OCI-M1 (cell line): ENCODE data around the gene CBX7.

Experiments used
- DNase-seq: peaks from one replicate; lab custom pipeline; 2025; lab: John Stamatoyannopoulos, UW

CBX7 gene

DNA sequence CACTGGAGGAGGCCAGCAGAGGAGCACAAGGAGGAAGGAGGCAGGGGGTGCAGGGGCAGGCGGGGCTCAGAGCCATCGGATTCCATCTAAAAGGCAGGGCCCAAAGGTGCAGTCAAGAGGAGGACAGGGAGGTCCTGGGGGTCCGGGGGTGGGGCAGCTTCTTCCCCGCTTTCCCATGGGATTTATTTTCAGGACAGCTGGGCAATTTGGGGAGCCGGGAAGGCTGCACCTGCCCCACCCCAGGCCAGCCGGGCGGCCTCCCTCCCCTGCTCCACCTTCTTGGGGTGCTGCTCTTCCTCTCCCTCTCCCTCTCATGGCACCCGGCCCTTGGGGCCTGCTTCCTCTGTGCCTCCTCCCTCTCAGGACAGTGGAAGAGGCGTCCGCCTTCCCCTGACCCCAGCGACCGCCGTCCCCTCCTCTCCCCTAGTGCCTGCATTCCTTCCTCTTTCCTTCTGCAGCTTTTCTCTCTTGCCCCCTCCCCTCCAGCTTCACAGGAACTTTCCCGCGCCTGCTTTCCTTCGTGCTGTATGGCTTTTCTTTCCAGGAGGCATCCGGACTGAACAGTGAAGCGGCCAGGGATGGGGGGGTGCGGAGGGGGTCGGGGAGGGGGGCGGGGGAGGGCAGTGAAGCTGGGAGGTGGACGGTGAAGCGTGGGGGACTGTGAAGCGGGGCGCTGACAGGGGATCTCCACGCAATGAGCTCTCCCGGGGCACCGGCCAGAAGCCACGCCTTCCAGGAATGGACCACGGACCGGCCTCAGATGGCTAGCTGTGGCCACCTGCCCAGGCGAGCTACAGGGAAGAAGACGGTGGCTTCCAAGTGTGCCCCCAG, 28.5 kb downstream of the CBX7 start:
- no peak for DNase-seq

DNA sequence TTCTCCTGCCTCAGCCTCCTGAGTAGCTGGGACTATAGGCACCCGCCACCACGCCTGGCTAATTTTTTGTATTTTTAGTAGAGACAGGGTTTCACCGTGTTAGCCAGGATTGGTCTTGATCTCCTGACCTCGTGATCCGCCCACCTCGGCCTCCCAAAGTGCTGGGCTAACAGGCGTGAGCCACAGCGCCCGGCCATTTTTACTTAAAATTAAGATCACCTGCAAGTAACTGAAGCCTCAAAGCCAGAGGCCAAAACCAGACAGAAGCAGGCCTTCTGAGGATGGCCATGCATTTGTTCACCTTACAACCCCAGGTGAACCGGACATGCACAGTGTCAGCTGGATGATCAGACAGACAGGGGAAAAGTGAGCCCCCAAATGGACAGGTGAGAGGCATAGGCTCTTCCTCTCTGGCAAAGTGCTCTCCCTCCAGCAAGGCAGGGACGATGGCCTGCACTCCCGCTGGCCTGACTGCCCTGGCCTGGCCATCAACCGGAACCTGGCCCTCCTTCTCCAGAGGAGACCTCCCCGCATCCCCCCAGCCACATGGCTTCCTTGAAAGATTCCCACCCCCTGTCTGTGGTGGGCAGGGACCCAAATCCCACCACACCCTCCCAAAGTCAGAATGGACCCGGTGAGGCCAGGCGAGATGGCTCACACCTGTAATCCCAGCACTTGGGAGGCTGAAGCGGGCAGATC, 29.6 kb downstream of the CBX7 start:
- DNase-seq: no peak

DNA sequence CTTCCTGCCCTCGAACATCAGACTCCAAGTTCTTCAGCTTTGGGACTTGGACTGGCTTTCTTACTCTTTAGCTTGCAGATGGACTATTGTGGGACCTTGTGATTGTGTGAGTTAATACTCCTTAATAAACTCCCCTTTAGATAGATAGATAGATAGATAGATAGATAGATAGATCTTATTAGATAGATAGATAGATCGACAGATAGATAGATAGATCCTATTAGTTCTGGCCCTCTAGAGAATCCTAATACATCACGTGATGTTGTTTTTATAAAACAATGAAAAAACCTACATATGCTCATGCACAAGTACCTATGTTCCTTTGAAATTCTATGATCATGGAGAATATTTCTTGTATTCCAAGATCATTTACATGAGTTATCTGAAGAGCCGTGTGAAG, 31.5 kb downstream of the CBX7 start:
- no peak for DNase-seq

DNA sequence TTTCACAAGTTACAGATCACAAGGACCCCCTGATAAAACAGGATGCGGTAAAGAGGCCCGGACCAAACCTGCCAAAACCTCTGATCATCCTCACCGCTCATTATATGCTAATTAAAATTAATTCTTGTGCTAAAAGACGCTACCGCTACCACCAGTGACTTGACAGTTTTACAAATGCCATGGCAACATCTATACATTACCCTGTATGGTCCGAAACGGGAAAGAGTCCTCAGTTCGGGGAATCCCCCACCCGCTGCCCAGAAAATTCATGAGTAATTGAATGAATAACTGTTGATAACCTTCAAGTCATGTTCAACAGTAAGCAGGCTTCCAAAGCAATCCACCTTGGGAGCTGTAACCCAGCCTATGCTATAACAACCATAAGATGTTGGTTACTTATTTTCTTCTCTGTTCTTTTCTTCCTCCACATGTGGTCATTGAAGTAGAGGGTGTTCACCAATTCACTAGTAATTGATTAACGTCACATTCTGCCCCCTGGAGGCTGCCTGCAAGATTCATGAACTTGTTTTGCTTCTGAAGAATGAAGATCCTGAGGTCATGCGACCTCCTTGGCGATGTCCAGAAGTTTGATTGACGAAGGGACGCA, 34.8 kb downstream of the CBX7 start:
- peak; percentile 82 for DNase-seq

DNA sequence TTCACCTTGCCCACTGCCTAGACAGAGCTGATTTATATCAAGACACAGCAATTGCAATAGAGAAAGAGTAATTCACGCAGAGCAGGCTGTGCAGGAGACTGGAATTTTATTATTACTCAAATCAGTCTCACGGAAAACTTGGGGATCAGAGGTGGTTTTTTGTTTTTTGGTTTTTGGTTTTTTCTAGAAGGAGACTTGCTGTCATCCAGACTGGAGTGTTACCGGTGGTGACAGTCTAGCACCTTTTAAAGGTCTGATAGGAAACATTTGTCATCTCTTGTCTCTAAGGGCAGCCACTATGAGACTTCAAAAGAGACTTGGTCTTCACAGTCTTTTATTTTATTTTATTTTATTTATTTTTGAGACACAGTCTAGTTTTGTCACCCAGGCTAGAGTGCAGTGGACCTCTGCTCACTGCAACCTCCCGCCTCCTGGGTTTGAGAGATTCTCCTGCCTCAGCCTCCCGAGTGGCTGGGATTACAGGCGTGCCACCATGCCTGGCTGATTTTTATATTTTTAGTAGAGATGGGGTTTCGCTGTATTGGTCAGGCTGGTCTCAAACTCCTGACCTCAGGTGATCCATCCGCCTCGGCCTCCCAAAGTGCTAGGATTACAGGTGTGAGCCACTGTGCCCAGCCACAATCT, 36.4 kb downstream of the CBX7 start:
- DNase-seq: no peak

DNA sequence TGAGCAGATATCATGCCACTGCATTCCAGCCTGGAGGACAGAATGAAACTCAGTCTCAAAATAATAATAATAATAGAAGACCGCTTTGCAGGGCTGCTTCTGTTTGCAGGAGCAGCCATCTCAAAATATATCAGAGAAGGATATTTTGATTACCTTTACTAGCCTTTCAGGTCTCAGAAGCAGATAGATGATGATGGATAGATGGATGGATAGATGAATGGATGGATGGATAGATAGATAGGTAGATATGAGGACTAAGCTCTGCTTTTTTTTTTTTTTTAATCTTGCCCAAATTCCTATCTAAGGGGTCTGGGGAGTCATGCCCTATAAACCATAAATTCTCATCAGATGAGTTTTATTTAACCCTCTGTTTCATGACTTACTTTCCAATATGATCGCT, 36.9 kb downstream of the CBX7 start:
- DNase-seq: no peak

DNA sequence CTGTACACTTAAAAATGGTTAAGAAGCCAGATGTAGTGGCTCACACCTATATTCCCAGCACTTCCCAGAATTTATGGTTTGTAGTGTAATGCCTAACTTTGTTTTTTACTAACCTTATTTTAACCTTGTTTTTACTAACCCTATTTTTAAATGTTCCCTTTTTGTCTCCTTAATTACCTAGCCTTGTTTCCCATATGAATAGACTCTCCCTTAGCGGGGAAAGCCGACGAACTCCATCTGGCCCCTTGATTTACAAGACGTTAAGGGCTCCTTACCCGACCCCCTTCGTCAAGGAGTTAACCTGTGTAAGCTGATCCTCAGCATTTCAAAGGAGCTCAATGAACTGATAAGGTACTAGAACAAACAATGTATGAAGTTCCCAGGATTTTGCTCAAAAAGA, 38.4 kb downstream of the CBX7 start:
- no peak for DNase-seq

DNA sequence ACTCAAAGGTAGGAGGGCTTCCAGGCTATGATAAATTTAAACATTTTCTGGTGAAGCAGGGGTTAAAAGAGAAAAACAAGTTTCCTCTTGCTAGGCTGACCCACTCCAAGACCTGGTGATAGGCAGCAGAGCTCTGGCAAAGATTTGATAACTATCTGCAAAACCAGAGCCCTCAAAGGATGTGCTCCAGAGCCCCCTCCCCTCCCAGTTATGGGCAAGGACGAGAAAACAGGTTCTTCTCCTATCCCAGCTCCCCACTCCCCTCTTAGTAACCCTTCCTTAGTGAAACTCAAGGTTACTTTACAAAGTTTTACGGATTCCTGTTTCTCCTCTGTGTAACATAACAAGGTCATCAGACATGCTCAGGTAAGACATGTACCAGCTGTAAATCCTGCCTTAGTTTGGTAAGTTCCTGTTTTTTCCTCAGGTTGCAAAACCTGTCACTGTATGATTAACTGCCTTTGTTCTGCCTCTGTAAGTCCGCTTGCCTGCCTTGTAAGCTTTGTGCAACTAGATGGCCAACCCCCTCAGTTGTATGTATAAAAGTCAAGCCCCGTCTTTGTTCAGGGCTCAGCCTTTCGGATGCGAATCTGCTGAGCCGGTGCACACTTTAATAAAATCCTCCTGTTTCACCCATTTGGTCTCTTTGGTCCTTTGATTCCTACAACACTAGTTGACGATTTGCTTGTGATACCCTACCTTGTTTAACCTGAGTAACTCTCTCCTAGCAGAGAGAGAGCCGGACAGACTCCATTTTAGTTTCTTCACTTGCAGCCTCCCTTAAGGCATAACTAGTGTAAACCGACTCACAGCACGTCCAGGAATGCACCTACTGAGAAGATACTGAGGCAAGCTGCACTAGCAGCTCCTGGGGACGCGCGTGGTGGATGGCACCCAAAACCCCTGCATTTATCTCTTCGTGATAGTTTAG, 41.6 kb downstream of the CBX7 start:
- DNase-seq: peak; percentile 37

DNA sequence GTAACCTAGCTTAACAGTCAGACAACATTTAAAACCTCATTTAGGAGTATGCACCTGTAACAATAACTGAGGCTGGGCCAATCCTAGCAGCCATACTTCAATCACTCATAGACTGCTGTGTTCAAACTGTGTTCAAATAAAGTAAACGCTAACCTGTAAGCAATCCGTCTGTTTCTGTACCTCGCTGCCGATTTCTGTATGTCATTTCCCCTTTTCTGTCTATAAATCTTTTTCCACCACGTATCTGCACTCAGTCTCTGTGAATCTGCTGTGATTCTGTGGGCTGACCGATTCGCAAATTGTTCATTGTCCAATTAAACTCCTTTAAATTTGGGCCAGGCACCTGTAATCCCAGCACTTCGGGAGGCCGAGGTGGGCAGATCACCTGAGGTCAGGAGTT, 43.1 kb downstream of the CBX7 start:
- no peak for DNase-seq

DNA sequence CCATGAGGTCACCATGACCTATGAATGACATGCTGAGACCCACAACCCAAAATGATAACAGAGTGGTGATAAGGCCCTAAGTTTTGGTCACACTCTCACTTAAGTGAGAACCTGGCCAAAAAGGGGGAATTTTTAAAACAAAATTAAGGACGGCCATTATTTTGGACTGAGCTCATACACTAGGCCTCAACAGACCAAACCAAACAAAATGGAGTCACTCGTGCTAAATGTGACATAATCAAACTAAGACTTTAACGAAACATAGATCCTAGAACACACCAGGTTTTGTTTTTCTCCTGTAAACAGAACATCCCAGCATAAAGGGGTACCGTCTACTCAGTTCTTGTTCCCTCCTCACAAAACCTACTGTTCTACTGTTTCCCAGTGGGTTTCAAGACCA, 44.0 kb downstream of the CBX7 start:
- no peak for DNase-seq

DNA sequence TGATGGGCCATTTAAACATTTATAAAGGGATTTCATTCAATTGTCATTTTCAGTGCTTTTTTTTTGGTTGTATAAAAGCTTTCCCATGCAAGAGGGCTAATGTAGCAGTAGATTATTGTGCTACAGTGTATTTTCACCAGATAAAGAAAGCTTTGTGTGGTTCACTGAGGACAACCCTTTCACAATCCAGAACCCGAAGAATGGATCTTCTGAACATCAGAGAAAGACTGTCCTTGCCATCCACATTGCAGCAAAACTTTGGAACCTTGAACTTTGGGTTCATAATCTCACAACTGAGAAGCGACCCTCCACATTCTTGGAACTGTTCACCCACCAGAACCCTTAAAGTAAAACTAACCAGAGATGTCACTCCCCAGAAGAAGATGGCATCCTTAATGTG, 46.2 kb downstream of the CBX7 start:
- no peak for DNase-seq

DNA sequence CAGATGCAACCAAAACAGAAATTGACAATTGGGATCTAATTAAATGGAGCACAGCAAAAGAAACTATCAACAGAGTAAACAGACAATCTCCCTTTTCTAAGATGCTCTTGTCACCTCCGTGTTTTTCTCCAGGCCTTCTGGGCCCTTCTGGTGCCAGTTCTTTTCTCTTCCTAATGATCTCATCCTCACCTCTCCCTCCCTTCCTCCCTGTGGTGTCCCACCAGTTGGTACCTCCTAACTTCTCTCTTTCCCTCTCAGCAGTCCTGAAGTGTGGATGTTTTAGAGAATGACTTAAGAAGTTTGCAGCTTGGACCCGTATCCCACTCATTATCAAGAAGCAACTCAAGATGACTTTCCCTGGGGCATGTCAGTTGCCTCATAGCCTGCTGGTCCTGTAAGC, 49.0 kb downstream of the CBX7 start:
- no peak for DNase-seq

DNA sequence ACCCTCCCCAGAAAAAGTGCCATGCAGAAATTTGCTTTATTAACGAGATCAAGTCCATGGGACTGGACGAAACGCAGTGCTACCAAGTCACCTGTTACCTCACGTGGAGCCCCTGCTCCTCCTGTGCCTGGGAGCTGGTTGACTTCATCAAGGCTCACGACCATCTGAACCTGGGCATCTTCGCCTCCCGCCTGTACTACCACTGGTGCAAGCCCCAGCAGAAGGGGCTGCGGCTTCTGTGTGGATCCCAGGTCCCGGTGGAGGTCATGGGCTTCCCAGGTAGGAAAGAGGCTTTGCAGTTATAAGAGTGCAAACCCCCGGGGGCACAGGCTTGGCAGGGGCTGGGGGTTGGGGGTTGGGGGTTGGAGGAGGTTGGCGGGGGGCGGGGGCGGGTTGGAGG, 51.3 kb downstream of the CBX7 start:
- no peak for DNase-seq

DNA sequence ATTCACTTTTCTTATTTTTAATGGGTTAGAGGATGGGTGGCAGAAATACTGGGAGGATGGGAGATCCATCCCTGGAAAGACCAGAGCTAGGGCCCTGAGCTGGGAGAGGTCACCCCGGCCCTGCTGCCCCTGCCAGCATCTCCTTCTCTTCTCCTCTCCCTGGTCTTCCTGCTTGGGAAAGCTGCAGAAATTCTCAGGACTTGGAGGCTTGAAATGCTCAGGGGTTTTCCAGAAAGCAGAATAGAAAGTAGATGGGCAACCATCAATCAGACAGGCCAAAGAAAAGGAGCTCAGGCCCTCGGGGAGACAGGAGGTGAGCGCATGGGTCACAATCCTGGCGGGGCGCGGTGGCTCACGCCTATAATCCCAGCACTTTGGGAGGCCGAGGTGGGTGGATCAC, 53.9 kb downstream of the CBX7 start:
- DNase-seq: no peak

DNA sequence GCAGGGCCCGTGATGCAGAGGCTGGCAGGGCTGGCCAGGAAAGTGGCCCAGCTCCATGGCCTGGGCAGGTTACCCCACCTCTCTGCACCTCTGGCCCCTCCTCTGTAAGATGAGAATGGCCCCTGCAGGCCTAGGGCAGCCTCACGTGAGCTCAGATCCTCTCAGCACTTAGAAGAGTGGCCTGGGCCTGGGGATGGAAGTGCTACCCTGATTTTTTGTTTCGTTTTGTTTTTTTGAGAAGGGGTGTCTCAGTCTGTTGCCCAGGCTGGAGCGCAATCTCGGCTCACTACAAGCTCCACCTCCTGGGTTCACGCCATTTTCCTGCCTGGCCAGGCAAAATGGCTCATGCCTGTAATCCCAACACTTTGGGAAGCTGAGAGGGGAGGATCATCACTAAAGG, 54.5 kb downstream of the CBX7 start:
- DNase-seq: no peak

DNA sequence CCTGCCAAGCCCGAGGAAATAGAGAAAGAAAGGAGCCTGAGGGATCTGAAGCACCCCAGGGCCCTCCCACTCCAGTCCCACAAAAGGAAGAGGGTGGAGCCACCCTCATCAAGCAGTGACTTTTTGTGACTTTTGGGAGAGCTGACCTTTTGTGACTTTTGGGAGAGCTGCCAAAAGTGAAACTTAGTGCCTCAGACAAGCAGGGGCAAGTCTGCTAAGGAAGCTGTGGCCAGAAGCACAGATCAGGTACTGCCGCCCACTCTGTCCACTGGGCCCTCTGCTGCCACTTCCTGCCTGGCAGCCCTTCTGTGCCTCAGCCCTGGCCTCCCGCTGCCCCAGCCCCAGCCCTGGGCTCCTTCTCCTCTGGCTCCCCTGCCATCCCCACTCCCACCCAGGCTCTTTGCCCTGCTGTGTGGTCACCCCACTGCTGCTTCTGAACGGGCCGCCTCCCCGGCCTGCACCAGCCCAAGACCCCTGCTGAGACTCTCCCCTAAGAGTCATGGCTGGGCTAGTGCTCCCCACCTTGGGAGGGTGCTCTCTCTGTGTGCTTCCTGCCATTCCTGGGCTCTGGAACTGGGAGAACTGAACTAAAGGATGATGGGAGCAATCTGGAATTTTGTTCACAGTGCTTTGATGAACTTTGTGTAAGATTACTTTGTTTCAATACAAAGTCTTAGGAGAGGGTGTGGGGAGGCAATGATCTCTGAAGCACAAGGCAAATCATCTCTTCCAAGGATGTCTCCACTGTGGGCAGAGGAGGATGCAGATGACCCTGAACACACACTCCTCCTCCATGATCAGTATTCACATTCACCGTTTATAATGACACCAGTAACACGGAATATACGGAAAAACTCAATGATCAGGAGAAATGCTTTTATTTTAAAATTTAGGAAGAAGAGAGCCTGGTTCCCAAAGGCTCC, 55.1 kb downstream of the CBX7 start, which contains the start of gene APOBEC3H:
Gene APOBEC3H (plus strand): TSS at position 147 of the 923 bp plus-strand sequence. CDS start 3,035 bp downstream, outside the sequence.
- peak; percentile 59 for DNase-seq

DNA sequence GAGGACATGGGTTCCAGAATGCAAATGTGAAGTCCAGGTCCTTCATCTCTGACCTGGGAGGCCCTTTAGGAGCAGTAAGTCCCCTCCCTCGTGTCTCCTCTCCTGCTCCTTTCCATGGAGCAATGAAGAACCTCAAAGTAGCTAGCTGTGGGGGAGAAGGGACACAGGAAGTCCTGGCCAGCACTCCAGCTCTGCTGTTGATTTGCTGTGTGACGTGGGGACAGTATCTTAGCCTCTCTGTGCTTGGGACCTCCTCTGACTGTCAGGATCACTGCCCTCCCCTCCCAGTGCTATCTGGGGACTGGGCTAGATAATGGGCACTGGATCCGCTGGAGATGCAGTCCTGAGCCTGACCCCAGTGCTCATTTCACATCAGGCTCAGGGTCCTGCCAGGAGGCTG, 56.5 kb downstream of the CBX7 start:
- no peak for DNase-seq

DNA sequence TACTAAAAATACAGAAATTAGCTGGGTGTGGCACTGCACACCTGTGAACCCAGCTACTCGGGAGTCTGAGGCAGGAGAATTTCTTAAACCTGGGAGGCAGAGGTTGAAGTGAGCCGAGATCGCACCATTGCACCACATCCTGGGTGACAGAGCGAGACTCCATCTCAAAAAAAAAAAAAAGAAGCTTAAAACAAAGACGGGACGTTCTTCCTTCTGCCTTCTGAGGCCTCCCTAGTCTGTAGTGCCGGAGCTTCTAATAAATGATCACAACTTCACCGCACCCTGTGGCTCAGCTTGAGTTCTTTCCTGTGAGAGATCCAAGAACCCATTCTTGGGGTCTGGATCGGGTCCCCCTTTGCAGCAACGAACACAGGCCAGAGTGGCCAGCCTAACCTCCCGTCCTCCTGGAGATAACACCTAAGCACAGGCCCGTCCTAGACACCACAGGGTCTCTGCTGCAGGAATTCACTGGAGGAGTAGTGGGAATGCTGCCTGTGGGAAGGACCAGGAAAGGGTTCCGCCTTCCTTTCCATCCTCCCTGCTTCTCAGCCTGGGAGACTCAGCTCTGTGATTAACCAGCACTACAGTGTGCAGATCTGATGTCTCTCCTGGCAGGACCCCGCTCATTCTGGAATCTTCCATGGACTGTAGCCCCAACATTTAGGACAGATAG, 57.6 kb downstream of the CBX7 start:
- DNase-seq: no peak

DNA sequence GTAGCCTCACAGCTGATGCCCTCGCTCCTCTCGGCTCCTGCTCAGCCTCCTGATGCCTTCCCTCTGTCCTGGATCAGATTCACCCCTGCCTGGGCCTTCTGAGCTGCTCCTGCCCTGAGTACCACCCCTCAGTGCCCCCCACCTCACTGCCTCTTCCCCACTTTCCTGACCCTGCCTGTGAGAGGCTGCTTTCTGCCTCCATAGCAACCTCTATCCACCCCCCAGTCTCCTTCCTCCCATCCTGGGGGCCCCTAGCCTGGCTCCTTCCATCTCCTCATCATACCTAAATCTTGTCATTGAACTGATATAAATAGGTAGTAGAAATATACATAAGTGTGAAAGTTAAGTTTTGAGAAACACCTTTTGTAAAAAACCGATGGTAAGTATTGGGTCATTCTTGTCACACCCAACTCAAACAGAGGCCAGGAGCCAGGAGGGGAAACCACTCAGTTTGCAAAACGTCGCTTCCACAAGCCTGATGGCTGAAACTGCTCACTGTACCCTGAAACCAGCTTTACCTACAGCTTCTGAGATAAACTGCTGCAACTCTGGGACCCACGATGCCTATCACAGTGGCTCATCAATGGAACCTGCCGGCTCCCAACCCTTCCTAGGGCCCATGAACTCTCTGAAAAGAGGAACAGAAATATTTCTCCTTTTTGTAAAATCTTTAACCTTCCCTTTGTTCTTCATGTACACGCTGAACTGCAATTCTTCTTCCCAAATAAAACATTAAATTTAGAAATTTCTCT, 60.2 kb downstream of the CBX7 start:
- DNase-seq: peak; percentile 18
